Measurements from ENCODE around the gene GPC4.

Gene GPC4

DNA sequence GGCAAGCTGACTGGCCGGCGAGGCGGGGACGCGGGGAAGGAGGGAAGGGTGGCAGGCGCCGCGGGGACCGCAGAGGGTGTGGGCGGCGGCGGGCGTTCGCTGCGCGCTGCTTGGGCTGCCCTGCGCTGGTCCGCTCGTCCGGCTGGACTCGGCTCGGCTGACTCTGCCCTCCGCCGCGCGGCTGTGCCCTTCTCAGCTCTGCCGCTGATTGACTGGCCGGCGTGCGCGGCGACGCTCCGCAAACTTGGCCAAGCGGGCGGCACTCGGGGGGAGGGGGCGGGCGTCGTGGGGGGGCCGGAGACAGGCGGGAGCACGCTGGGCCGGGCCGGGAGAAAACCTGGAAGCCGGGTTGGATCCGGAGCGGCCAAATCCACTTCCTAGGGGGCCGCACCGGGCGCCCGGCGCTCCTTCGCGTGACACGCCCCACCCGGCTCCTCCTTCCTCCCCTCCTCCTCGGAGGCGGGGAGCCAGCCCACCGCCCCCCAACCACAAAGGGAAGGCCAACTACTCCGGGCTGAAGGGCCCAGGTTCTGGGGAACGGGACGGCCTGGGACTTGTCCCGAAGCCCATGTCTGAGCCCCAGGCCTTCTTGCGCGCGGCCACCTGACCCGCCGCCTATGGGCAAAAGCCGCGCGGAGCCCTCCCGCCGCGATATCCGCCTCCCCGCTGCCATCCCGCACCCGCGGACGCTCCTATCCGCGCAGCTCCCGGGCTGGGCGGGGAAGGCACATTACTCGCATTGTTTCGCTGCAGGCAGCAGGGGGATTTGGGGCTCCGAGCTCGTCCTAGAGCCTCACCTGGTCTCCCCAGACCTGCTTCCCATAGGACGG lies at the start of gene GPC4:
TSS of gene GPC4 (minus strand) at position 214 of the 830 bp plus-strand sequence. CDS start 524 bp downstream, outside the sequence.
- no peak for DNase-seq (ENCODE audit: low read depth)

GRCh38 chrX:133461231-133461630 lies 45.9 kb upstream of the GPC4 start:
- no peak for DNase-seq (ENCODE audit: low read depth)

GRCh38 chrX:133454924-133455323 lies 39.6 kb upstream of the GPC4 start:
- DNase-seq (ENCODE audit: low read depth) = no peak

- DNase-seq (ENCODE audit: low read depth) = no peak
Measured at GRCh38 chrX:133454491-133454914, 39.2 kb upstream of the GPC4 start.

DNA sequence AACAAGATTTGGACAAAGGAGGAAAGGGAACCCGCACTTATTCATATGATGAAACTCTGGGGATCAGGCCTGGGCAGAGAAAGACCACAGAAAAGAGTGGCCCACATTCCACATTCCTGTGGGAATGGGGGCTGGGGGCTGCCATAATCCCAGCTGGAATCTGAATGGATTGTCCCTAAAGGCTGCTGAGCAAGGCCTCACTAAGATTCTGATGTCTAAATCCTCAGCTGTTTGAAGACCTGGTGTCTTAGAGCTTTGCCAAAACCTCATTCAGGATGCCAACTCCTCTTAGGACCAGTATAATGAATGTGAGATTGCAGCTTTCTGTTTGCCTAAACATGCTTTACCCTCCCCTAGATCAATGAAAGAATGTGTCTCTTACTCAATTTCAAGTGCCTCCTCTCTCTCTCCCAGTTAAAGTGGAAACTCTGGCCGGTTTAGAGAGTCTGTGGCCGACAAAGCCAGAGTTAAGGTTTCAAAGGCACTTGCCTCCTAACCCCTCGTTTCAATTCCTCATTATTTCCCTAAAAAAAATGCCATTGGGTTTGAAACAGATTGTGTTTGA lies 33.3 kb upstream of the GPC4 start:
- DNase-seq (ENCODE audit: low read depth) = no peak

- no peak for DNase-seq (ENCODE audit: low read depth)
Measured at GRCh38 chrX:133444952-133445831, 29.9 kb upstream of the GPC4 start.

GRCh38 chrX:133444196-133444595 lies 28.9 kb upstream of the GPC4 start:
- no peak for DNase-seq (ENCODE audit: low read depth)

DNA sequence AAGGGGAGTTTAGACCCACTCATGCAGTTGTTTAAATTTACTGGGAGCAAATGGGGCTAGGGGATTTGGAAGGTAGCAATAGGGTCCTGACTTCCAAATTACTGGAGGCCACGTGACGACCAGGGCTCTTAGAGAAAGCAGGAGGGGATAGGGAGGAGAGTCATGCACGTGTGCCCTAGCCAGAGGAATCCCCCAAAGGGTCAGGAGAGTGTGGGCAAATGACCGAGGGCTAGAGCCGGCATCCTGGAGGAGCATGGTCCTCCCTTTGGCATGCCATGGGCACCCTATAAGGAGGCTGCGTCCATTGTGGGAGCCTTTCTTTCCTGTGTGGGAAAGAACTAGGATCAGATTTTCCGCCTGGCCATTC lies 25.5 kb upstream of the GPC4 start:
- no peak for DNase-seq (ENCODE audit: low read depth)

GRCh38 chrX:133440081-133440796 lies 24.9 kb upstream of the GPC4 start:
- no peak for DNase-seq (ENCODE audit: low read depth)

- no peak for DNase-seq (ENCODE audit: low read depth)
Measured at GRCh38 chrX:133437766-133438165, 22.5 kb upstream of the GPC4 start.

DNA sequence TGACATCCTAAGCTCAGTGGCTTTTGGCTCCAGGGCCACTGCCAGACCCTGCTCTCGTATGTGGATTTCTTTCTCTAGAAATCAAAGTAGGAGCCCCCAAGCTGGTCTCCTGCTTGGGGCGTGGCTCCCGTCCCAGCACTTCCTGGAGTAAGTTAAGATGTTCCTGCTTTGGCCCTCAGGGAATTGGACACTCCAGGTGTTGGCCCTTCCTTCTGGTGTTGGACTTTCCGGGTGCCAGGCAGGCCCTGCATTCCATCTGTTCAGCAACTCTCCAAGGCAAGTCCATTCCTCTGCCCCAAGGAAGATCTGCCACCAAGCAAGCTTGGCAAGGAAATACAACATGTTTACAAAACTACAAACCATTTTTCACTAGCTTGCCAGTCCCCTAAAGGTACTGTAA lies 22.1 kb upstream of the GPC4 start:
- no peak for DNase-seq (ENCODE audit: low read depth)

GRCh38 chrX:133435544-133436124 lies 20.3 kb upstream of the GPC4 start:
- no peak for DNase-seq (ENCODE audit: low read depth)

- no peak for DNase-seq (ENCODE audit: low read depth)
Measured at GRCh38 chrX:133434197-133434820, 19.0 kb upstream of the GPC4 start.

- DNase-seq (ENCODE audit: low read depth) = no peak
Measured at GRCh38 chrX:133419911-133420310, 4.6 kb upstream of the GPC4 start.

DNA sequence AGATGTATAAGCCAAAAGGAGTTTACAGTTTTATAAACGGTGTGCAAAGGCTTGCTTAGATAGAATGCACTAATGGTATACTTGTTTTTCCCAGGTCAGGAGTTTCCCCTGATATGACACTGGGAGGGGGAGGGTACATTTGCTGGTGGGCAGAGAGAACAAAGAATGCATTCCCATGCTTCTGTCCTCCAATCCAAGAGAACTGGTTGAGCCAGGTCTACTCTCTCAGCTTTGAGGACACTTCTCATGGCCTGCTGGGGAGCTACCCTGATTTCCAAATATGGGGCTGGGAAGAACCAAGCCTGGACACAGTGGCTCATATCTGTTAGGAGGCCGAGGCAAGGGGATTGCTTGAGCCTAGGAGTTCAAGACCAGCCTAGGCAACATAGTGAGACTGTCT lies 3.3 kb upstream of the GPC4 start:
- DNase-seq (ENCODE audit: low read depth) = no peak

- DNase-seq (ENCODE audit: low read depth) = no peak
Measured at GRCh38 chrX:133417364-133417763, 2.1 kb upstream of the GPC4 start.

DNA sequence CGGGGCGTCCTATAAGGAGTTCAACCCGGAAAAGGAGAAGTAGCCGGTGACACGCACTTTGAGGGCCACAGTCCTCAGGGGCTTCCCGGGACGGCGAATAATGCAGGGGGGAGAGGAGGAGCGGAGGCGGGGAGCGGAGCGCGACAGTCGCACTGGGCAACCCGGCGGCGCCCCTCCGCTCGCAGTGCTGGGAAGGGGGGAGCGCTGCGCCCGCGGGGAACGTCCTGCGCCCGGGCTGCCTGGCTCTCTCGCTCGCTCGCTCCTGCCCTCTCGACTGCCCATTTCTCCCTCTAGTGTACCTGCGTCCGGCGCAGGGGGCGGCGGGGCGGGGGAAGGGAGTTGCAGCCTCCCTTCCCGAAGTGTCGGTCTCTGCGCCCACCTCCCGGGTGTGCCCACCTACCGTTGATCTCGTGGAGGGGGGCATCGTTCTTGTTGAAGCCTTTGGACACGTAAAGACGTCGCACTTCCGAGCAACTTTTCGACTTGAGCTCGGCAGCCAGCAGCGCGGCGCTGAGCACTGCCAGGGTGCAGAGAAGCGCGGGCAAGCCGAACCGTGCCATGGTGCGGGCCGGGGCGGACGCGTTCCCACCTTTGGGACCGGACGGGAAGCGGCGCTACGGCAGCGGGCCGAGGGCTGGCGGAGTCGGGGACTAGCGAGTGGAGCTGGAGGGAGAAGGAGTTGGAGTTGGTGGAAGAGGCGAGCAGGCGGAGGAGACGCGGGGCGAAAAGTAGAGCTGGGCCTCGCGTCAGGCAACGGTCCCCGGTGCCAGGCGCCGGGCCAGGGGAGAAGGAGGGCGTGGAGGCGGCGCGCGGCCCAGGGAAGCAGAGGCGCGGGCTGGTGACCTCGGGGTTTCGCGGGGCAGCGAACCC lies 648 bp downstream of the GPC4 start:
- no peak for DNase-seq (ENCODE audit: low read depth)

- no peak for DNase-seq (ENCODE audit: low read depth)
Measured at GRCh38 chrX:133413218-133413925, 1.9 kb downstream of the GPC4 start.

GRCh38 chrX:133412665-133413064 lies 2.6 kb downstream of the GPC4 start:
- DNase-seq (ENCODE audit: low read depth) = no peak

DNA sequence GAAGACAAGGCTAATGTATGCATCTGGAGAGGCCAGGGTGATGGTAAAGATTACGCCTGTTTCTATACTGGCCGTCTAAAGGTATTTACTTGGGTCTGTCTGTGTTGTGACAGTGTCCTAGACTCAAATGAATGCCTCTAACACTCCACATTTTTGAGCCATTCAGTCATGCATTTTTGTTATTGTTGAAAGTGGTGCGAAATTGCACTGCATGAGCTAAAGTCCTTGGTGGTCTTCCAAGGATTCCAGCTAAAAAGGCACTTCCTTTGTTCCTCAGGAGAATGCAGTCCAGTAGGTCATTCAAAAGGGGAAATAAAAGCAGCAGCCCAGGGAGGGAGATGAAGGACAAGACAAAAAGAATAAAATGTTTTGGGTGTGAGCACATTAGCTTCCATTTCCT lies 3.0 kb downstream of the GPC4 start:
- no peak for DNase-seq (ENCODE audit: low read depth)
